ENCODE measurements around the gene FAM8A1.

Gene FAM8A1

DNA sequence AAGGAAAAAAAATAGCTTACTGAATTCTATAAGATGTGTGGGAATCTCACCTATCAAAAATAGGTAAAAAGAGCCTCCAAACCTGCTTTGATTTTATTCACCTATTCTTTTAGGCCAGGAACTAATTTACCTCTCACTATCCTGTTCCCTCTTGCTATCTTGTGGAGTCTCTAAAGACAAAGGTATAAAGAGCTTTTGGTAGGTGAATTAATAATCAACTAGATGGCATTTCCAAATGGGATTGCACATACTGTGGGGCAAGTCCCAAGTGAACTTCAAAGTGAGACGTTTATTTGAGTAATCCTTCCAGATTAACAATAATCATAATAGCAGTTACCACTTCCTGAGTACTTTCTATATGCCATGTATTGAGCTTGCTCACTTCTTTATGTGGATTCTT lies 2.8 kb downstream of the FAM8A1 start:
- DNase-seq (ENCODE audit: insufficient read length, low spot score) (no peak), FAIRE-seq (no peak)
- TF ChIP-seq, protein P1, sequence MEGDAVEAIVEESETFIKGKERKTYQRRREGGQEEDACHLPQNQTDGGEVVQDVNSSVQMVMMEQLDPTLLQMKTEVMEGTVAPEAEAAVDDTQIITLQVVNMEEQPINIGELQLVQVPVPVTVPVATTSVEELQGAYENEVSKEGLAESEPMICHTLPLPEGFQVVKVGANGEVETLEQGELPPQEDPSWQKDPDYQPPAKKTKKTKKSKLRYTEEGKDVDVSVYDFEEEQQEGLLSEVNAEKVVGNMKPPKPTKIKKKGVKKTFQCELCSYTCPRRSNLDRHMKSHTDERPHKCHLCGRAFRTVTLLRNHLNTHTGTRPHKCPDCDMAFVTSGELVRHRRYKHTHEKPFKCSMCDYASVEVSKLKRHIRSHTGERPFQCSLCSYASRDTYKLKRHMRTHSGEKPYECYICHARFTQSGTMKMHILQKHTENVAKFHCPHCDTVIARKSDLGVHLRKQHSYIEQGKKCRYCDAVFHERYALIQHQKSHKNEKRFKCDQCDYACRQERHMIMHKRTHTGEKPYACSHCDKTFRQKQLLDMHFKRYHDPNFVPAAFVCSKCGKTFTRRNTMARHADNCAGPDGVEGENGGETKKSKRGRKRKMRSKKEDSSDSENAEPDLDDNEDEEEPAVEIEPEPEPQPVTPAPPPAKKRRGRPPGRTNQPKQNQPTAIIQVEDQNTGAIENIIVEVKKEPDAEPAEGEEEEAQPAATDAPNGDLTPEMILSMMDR (IDR thresholded peaks at IDR 0.05; ENCODE audit: insufficient read depth, missing control alignments): no peak

DNA sequence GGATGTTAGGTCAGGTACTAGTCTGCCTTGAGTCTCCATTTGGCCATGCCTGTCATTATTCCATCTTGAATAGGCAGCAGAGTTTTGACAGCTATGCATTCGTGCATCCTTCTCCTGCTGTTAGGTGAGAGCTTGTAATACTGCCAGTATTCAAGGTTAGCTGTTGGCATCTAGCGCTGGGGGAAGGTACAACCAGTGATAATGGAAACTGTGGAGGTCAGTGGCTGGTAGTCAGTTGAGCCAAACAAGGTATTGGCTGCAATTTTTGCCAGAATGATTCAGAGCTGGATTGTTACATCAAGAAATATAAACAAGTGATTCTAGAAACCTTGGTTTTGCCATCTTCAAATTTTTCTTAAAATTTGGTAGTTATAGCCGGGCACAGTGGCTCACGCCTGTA lies 6.5 kb downstream of the FAM8A1 start:
- TF ChIP-seq, protein P1 (IDR thresholded peaks at IDR 0.05; ENCODE audit: insufficient read depth, missing control alignments): no peak
- FAIRE-seq: no peak
- DNase-seq (ENCODE audit: insufficient read length, low spot score): no peak

DNA sequence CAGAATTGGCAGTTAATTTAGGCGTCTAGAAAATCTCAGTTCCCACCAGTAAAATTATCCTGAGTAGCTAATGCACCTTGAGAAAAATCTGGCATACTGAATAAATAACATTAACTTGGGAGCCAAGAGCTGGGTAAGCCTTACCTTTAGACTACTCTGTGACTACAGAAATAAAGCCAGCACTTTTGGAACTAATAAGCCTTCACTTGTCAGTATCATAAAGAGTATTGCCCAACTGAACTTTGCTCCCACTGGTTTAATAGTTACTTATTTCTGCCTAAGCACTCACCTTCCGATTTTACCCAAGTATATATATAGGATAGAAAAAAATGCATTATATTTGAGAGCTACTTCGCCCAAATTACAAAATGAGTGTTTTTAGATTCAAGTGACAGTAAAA lies 10.7 kb downstream of the FAM8A1 start:
- FAIRE-seq: no peak
- TF ChIP-seq, protein P1 (IDR thresholded peaks at IDR 0.05; ENCODE audit: insufficient read depth, missing control alignments): no peak
- no peak for DNase-seq (ENCODE audit: insufficient read length, low spot score)

DNA sequence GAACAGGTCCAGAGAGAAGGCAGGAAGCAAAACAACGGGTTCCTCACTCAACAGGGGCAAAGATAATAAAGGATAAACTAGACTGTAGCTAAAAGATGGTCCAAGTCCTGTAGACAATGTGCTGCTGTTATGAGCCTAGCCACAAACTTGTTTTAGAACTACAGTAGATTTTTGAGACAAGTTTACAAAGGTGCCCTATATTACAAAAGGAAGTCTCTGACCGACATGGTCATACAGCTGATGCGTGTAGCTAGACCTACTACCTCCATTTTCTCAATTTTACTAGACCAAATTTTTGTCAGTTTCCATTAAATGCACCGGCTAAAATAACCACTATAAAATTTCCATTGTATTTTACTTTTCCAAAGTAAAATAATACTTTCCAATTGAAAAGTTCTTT lies 11.9 kb downstream of the FAM8A1 start:
- TF ChIP-seq, protein P1 (IDR thresholded peaks at IDR 0.05; ENCODE audit: insufficient read depth, missing control alignments): no peak
- FAIRE-seq (no peak), DNase-seq (ENCODE audit: insufficient read length, low spot score) (no peak)

DNA sequence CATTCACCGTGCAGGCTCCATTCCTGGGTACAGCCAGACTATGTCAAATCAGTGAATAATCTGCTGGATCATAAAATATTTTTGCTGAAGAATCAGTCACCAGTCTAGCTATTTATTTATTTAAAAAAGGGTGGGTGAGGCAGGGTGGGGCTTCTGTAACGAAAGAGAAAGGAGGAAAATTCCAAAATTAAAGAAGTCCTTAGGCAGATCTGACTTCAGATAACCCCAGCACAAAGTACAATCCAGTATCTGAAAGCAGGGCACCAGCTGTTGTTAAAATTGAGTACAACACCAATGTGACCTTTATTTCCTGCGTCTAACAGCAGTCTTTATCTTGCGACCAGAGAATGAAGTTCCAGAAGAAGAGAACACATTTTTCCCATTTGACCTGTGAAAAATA lies 15.7 kb downstream of the FAM8A1 start:
- FAIRE-seq (no peak), DNase-seq (ENCODE audit: insufficient read length, low spot score) (no peak)
- TF ChIP-seq, protein P1 (IDR thresholded peaks at IDR 0.05; ENCODE audit: insufficient read depth, missing control alignments): no peak

DNA sequence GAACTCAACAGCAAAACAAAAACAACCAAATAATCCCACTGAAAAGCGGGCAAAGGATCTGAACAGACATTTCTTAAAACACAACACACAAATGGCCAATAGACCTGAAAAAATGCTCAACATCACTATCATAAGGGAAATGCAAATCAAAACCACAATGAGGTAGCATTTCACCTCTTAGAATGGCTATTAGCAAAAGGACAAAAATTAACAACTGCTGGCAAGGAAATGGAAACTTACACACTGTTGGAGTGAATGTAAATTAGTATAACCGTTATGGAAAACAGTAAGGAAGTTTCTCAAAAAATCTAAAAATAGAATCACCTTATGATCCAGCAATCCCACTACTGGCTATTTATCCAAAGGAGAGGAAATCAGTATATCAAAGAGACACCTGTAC lies 20.9 kb downstream of the FAM8A1 start:
- no peak for DNase-seq (ENCODE audit: insufficient read length, low spot score)
- TF ChIP-seq, protein P1 (IDR thresholded peaks at IDR 0.05; ENCODE audit: insufficient read depth, missing control alignments): no peak
- FAIRE-seq: no peak

DNA sequence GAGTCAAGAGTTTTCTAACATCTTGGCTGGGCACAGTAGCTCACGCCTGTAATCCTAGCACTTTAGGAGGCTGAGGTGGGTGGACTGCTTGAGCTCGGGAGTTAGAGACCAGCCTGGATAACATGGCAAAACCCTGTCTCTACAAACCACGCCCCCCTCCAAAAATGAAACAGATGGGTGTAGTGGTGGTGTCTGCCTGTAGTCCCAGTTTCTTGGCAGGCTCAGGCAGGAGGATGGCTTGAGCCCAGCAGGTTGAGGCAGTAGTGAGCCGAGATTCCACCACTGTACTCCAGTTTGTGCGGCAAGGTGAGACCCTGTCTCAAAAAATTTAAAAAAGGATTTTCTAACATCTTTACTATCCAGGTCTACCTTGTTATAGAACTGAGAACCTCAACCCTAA lies 22.0 kb downstream of the FAM8A1 start:
- FAIRE-seq (no peak), DNase-seq (ENCODE audit: insufficient read length, low spot score) (no peak)
- TF ChIP-seq, protein P1 (IDR thresholded peaks at IDR 0.05; ENCODE audit: insufficient read depth, missing control alignments): no peak
